Choroid plexus epithelial cell (primary cell): Measurements from ENCODE around the gene SCGB1C1.

ENCODE experiments used
- DNase-seq: peaks from one replicate; pipeline ENCODE4 v3.0.0-alpha.2; 2010; ENCODE audit warnings: low read depth
- H3K4me3 ChIP-seq: 2 replicates; pipeline ENCODE4 v1.5.1; 2011; ENCODE audit warnings: low read depth, mild to moderate bottlenecking, control low read depth, low read length, moderate library complexity
- TF ChIP-seq, protein P1 (sequence below): conservative IDR thresholded peaks from 2 replicates; pipeline ENCODE4 v1.5.1; 2011; ENCODE audit warnings: low read depth, mild to moderate bottlenecking, control low read depth, inconsistent platforms, low read length, moderate library complexity

The SCGB1C1 gene

DNA sequence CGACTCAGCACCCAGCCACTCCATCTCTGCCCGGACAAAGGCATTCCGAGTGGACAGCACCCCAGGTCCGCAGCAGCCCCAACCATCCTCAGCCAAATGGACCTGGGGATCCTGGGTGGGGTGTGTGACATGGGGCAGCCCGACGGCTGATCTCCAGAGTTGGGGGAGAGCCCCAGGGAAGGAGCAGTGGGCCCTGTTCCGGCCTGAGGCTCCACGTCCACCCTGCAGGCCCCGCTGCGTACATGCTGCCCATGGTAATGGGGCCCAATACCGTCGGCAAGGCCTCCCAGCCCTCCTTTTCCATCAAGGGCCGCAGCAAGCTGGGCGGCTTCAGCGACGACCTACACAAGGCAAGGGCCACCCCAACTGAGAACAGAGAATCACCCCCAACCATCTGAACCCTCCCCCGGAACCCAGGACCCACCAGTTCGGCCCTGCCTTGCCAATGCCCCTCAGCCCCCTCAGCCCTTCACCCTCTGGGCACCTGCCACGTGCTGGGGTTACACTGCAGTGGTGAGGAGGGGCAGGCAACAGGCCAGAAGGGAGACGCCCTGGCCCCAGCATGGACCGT, 5.4 kb downstream of the SCGB1C1 start:
- TF ChIP-seq, protein P1, sequence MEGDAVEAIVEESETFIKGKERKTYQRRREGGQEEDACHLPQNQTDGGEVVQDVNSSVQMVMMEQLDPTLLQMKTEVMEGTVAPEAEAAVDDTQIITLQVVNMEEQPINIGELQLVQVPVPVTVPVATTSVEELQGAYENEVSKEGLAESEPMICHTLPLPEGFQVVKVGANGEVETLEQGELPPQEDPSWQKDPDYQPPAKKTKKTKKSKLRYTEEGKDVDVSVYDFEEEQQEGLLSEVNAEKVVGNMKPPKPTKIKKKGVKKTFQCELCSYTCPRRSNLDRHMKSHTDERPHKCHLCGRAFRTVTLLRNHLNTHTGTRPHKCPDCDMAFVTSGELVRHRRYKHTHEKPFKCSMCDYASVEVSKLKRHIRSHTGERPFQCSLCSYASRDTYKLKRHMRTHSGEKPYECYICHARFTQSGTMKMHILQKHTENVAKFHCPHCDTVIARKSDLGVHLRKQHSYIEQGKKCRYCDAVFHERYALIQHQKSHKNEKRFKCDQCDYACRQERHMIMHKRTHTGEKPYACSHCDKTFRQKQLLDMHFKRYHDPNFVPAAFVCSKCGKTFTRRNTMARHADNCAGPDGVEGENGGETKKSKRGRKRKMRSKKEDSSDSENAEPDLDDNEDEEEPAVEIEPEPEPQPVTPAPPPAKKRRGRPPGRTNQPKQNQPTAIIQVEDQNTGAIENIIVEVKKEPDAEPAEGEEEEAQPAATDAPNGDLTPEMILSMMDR: no peak
- DNase-seq: no peak
- H3K4me3 ChIP-seq: no peak overlapping the region

DNA sequence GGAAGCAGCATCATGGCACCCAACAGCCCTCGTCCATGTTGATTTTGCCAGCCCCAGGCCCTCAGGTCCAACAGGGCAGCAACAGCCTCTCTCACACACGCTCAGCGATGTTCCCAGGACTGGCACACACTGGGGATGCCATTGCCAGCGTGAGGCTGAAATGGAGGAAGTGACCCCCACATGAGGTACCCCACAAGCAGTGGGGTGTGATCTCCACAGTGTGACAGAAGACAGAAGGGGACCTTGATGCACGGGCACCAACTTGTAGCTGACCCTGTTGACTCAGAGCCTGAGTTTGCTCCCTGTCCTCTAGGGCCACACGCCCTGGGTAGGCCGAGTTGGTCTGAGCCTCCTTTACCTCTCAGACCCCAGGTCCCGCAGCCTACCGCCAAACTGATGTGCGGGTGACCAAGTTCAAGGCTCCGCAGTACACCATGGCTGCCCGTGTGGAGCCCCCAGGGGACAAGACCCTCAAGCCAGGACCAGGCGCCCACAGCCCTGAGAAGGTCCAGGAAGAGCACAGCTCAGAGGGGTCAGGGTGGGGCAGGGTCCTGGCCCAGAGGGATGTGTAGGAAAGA, 6.2 kb downstream of the SCGB1C1 start:
- TF ChIP-seq, protein P1: no peak
- no peak for DNase-seq
- H3K4me3 ChIP-seq: no peak overlapping the region

DNA sequence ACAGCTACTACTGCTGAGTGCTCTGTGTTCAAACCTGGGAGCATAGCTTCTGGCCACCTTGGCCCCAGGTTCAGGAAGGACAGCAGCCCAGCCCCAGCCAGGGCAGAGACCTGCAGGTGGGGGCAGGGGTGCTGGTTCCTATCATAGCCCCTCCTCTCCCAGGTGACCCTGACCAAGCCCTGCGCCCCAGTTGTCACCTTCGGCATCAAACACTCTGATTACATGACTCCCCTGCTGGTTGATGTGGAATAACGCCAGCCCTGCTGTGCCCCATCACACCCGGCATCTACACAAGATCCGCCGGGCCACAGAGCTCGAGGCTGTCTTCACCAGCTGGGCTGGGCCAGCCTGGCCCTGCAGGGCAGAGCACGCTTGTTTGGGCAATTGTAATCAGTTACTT, 6.9 kb downstream of the SCGB1C1 start:
- no peak overlapping the region for H3K4me3 ChIP-seq
- TF ChIP-seq, protein P1: peak; percentile 3
- DNase-seq: no peak

DNA sequence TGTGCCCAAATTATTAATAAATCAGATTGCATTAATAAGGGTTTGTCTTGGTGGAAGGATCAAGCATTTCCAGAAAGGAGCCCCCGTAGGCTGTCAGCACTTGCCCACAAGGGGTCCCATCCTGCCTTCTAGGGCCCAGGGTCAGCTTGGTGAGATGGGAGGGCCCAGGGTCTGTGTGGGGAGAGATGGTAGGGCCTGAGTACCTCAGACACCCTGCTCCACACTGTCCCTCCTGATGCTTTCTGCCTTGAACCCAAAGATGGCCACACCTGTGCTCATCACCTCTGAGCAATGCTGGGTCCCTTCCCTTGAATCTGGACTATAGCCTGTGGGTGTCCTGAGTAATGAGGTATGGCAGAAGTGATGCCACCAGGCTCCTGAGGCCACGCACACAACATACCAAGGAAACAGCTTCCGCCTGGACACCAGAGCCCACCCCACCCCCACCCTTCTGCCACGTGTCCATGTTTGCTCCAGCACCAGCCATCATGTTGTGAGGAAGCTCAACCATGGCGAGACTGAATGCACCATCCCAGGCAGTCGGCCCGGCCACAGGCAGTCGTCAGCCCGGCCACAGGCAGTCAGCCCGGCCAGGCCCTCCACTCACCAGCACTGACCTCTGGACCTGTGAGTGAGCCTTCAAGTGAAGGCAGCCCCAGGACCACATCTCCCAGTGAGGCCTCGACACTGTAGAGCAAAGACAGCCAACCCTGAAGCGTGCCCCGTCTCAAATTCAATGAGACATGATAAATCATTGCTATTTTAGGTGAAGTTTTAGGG, 7.5 kb downstream of the SCGB1C1 start:
- TF ChIP-seq, protein P1: no peak
- DNase-seq: no peak
- no peak overlapping the region for H3K4me3 ChIP-seq

DNA sequence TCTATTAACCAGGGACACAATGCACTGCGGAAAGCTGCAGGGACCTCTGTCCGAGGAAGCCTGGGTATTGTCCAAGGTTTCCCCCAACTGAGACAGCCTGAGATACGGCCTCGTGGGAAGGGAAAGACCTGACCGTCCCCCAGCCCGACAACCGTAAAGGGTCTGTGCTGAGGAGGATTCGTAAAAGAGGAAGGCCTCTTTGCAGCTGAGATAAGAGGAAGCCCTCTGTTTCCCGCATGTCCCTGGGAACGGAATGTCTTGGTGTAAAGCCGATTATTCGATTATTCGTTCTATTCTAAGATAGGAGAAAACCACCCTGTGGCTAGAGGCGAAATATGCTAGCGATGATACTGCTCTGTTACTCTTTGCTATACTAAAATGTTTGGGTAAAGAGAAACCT, 9.1 kb downstream of the SCGB1C1 start:
- DNase-seq: no peak
- TF ChIP-seq, protein P1: no peak
- no peak overlapping the region for H3K4me3 ChIP-seq

DNA sequence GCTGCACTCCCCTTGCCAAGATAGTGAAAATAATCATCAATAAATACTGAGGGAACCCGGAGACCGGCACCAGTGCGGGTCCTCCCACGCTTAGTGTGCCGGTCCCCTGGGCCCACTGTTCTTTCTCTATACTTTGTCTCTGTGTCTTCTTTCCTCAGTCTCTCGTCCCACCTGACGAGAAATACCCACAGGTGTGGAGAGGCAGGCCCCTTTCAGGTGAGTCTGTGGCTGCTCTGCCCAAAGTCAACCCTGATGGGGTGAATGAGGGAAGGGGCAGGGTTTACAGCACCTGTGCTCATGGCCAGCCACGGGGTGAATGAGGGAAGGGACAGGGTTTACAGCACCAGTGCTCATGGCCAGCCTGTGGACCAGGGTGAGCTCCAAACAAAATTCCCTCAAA, 9.6 kb downstream of the SCGB1C1 start:
- no peak for DNase-seq
- TF ChIP-seq, protein P1: no peak
- no peak overlapping the region for H3K4me3 ChIP-seq
